Stimulated activated CD4-positive, alpha-beta T cell treated with anti-CD3 and anti-CD28 coated beads, Interleukin-12 subunit alpha, Interleukin-12 subunit beta, amount 100 ng/mL, for 4 hours (primary cell): ENCODE measurements around the gene PCYT1B.

Experiments
- DNase-seq: peaks from one replicate; pipeline ENCODE4 v3.0.0-alpha.2; 2020

The PCYT1B gene

GRCh38 chrX:24520472-24520871, 126.7 kb downstream of the PCYT1B start:
- no peak for DNase-seq

DNA sequence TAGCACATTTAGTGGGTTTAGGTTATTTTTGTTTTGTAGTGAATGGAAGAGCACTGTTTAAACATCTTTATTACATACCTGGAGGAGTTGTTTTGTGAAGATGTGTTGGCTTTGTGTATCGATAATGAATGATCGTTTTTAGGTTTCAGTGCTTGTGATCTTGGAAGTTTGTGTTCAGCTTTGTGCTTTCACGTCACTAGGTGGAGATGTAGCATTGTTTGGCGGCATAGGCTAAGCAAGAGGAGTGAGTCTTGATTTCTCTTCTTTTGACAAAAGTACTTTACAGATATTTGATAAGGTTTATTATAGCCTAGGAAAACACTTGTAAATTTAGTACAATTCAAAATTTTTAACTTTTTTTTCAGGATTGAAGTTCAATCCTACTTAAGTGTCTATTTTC, 131.7 kb downstream of the PCYT1B start:
- DNase-seq: no peak

DNA sequence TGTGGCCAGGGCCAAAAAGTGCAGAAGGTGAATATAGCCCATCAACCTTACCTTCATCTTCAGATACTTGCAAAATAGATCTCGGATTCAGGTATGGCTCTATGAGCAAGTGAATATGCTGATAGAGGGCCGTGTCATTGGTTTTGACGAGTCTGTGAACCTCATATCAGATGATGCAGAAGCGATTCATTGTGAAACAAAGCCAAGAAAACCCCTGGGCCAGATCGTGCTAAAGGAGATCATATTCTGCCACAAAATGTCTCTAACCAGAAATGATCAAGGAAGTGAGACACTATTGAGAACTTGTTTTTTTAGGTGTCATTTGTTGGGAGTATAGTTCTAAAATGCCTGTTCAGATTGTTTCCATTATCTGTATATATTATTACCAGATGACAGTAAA, 133.7 kb downstream of the PCYT1B start:
- no peak for DNase-seq

GRCh38 chrX:24508375-24508774, 138.8 kb downstream of the PCYT1B start:
- DNase-seq: no peak
